H1 (cell line): ENCODE results near the gene PUDP.

Experiments used
- CTCF ChIP-seq, 3 experiments: IDR thresholded peaks; 1 replicate in 2 of 3; 2 replicates in 1 of 3; pipeline versions ENCODE4 v1.5.1 to v1.6.1; 2011; ENCODE audit warnings: low read length in 3 of 3, mild to moderate bottlenecking in 3 of 3, inconsistent platforms in 2 of 3, low read depth in 1 of 3, moderate library complexity in 1 of 3; ENCODE audit not compliant: insufficient read depth in 1 of 3; ENCODE audit errors: control extremely low read depth in 1 of 3
- POLR2A ChIP-seq, 2 experiments: IDR thresholded peaks; 1 replicate in 1 of 2; 2 replicates in 1 of 2; pipeline ENCODE4 v1.6.1; 2011; ENCODE audit warnings: low read depth in 2 of 2, low read length in 2 of 2, mild to moderate bottlenecking in 2 of 2; ENCODE audit errors: control extremely low read depth in 1 of 2
- SP1 ChIP-seq: IDR thresholded peaks from 2 replicates; pipeline ENCODE4 v1.6.1; 2011; ENCODE audit warnings: low read depth, low read length

DNA sequence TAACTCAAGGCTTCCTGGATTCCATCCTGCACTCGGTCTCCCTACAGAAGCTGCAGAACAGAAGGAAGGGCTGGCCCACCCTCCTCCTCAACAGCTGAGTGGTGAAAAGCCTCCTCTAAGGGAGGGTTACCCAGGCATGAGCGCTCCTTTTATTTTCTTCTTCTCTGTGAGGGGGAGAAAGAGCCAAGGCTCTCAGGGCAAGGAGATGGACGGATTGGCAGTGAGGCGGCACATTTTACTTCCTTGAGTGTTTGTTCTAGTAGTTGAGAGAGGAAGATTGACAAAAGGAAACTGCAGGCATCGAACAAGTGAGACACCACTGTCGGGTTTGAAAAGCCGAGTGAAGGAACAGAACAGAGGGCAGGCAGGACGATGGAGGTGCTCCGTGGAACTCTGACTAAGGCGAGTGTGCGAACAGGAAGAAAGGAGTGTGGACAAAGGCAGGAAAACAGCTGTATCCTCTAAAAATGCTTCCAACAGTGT, 38.9 kb downstream of the PUDP start:
- TF ChIP-seq CTCF (IDR thresholded peaks at IDR 0.05; ENCODE audit: control extremely low read depth in 1 of 3, insufficient read depth in 1 of 3, low read depth in 1 of 3, low read length in 3 of 3) (no peak), SP1 (no peak), POLR2A (IDR thresholded peaks at IDR 0.05; ENCODE audit: control extremely low read depth in 1 of 2, low read depth in 2 of 2, low read length in 2 of 2) (no peak)
